ENCODE measurements around the gene SYT7. TPM values are rescaled to one million over a fixed set of nuclear protein-coding genes. Genes with fewer than 3 reads are reported as not detected.

SYT7 gene
- total and polyA plus RNA-seq, 7 experiments from 2014 or later: 0.08 to 0.44 TPM; not detected in 5

DNA sequence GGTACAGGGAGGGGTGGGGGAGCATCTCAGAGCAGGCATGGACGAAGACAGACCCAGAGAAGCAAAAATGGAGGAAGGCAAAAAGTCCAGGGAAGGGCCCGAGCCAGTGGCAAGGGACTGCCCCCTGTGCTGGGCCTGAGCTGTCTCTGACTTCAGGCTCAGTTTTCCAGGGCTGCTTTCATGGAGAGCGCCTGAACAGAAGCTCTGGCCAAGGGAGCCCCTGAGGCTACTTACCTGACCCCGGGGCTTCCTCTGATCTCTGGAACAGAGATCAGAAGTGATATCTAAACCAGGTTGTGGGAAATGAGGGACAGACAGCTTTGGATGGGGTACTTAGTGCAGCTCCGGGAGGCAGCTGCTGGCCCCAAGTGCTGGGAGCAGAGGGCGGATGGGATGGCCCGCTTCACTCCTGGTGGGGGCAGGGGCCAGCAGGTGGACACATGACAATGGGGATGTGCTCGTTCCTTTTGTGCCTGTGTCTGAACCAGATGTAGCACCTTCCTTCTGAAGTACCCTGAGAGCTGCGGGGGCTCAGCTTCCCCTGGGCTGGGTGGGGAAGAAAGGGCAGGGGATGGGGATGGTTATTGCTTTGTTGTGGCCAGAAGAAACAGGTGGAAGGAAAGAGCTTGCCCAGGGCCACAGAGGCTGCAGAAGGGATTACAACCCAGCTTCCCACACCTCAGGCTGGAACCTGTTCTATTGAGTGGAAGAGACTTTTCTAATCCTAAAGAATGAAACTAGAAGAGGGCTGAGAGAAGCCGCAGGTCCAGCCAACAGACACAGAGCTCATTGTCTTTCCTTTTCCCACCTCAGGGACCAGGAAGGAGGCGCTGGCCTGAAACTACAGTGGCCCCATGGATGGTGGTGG is 66.6 kb downstream of the SYT7 start:
- Histone ChIP-seq H3K4me3 (ENCODE audit: low read length) (no peak overlapping the region), H3K4me1 (ENCODE audit: control insufficient read depth in 2 of 2, insufficient read depth in 2 of 2, low read length in 2 of 2) (peaks cover 9 to 18% of the 10 kb centered on the region in 2 donors), H3K27me3 (ENCODE audit: control insufficient read depth in 2 of 2, insufficient read depth in 2 of 2, low read length in 2 of 2) (peaks cover 0 to 5% of the 10 kb centered on the region in 2 donors), H3K9me3 (ENCODE audit: control insufficient read depth in 2 of 3, low read length in 3 of 3) (no peaks in the 10 kb centered on the region), H3K27ac (ENCODE audit: low read depth, low read length) (no peak overlapping the region), H3K36me3 (ENCODE audit: control insufficient read depth in 2 of 3, insufficient read depth in 3 of 3, low read length in 3 of 3) (no peaks in the 10 kb centered on the region)
- CTCF ChIA-PET: interaction anchor here (1.8 kb wide), 1 partner anchor 36 kb away, joined by 7 read pairs; no protein-coding TSS in a partner anchor
- H3K4me1 Mint-ChIP-seq: peaks cover 8 to 13% (median 11%) of the 10 kb centered on the region in 7 donors
- peaks cover 0 to 1% (median 0%) of the 10 kb centered on the region in 11 donors for H3K9me3 Mint-ChIP-seq
- H3K27me3 Mint-ChIP-seq: peaks cover 25 to 57% (median 42%) of the 10 kb centered on the region in 5 donors
- H3K4me3 Mint-ChIP-seq: no peak overlapping the region
- intact Hi-C loops (cut with micrococcal nuclease): no loop called here
- ATAC-seq (no peak), DNase-seq (no peak)
- POLR2A ChIA-PET: no interaction called here
- no peak overlapping the region for H3K27ac Mint-ChIP-seq
- peaks cover 0 to 4% (median 0%) of the 10 kb centered on the region in 5 donors for H3K36me3 Mint-ChIP-seq

DNA sequence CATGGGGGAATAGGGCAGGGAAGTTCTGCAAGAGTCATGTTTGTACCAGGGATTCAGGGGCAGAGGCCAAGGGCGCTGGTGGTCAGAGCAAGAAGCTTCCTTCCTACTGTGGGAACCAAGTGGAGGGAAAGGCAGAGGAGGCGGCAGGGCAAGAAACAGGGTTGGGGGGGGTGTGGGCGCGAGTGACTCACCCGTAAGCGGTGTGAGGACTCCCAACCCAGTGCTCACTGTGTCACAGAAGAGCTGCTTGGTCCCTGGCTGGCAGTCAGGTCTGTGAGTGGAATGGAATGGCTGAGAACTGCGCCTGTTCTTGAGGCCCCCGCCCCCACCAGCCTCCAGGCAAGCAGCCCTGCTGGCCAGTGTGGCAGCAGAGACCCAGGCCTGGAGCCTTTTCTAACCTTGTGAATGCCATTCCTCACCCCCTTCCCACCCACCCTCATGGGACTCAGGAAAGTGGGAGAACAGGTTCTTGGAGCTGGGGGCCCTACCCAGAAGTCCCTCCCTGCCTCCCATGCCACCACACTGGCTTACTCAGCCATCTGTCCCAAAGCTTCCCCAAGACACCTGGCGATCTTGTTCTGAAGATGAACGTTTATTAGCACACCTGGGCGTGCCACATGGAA is 67.6 kb downstream of the SYT7 start:
- ATAC-seq (no peak), DNase-seq (no peak)
- no peak overlapping the region for H3K4me3 ChIP-seq (ENCODE audit: low read length)
- Mint-ChIP-seq H3K9me3 (peaks cover 0 to 1% (median 0%) of the 10 kb centered on the region in 11 donors), H3K4me1 (peaks cover 8 to 14% (median 11%) of the 10 kb centered on the region in 7 donors), H3K27ac (peak overlapping the region in 1 of 9 donors; percentile 56), H3K36me3 (peaks cover 0 to 4% (median 0%) of the 10 kb centered on the region in 5 donors), H3K27me3 (peaks cover 23 to 49% (median 41%) of the 10 kb centered on the region in 5 donors), H3K4me3 (no peak overlapping the region)
- H3K27me3 ChIP-seq (ENCODE audit: control insufficient read depth in 2 of 2, insufficient read depth in 2 of 2, low read length in 2 of 2): peaks cover 0 to 5% of the 10 kb centered on the region in 2 donors
- ChIA-PET CTCF (no interaction called here), POLR2A (no interaction called here)
- intact Hi-C loops (cut with micrococcal nuclease): no loop called here
- H3K36me3 ChIP-seq (ENCODE audit: control insufficient read depth in 2 of 3, insufficient read depth in 3 of 3, low read length in 3 of 3): no peaks in the 10 kb centered on the region
- peaks cover 9 to 18% of the 10 kb centered on the region in 2 donors for H3K4me1 ChIP-seq (ENCODE audit: control insufficient read depth in 2 of 2, insufficient read depth in 2 of 2, low read length in 2 of 2)
- H3K27ac ChIP-seq (ENCODE audit: low read depth, low read length): no peak overlapping the region
- H3K9me3 ChIP-seq (ENCODE audit: control insufficient read depth in 2 of 3, low read length in 3 of 3): no peaks in the 10 kb centered on the region

DNA sequence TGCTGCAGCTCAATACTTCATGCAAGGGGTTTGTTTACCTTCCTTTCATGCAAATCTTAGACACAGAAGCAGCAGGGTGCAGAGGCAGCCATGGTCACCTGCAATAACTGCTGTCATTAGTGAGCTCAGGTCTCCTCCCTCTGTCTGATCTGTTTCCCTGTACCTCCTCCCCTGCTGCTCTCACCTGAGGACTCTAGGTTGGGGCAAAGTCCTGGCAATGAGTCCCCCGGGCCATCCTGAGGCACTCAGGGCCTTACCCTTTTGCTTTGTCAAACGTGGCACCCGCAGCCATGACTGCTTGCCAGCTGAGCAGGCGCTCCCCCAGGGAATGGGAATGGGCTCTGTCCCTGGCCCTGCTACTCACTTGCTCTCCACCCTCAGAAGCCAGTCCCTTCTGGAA is 68.4 kb downstream of the SYT7 start:
- DNase-seq: no peak
- Mint-ChIP-seq H3K4me3 (peak overlapping the region in 1 of 10 donors; percentile 27), H3K27me3 (peaks cover 26 to 50% (median 43%) of the 10 kb centered on the region in 5 donors), H3K27ac (no peak overlapping the region), H3K36me3 (peaks cover 0 to 4% (median 0%) of the 10 kb centered on the region in 5 donors), H3K4me1 (peaks cover 8 to 21% (median 16%) of the 10 kb centered on the region in 7 donors), H3K9me3 (peaks cover 0 to 1% (median 0%) of the 10 kb centered on the region in 11 donors)
- intact Hi-C loops (cut with micrococcal nuclease): no loop called here
- no peak overlapping the region for H3K4me3 ChIP-seq (ENCODE audit: low read length)
- CTCF ChIA-PET: no interaction called here
- no peak overlapping the region for H3K27ac ChIP-seq (ENCODE audit: low read depth, low read length)
- POLR2A ChIA-PET: no interaction called here
- H3K4me1 ChIP-seq (ENCODE audit: control insufficient read depth in 2 of 2, insufficient read depth in 2 of 2, low read length in 2 of 2): peaks cover 9 to 18% of the 10 kb centered on the region in 2 donors
- no peaks in the 10 kb centered on the region for H3K36me3 ChIP-seq (ENCODE audit: control insufficient read depth in 2 of 3, insufficient read depth in 3 of 3, low read length in 3 of 3)
- no peaks in the 10 kb centered on the region for H3K9me3 ChIP-seq (ENCODE audit: control insufficient read depth in 2 of 3, low read length in 3 of 3)
- peaks cover 0 to 7% of the 10 kb centered on the region in 2 donors for H3K27me3 ChIP-seq (ENCODE audit: control insufficient read depth in 2 of 2, insufficient read depth in 2 of 2, low read length in 2 of 2)
- no peak for ATAC-seq

DNA sequence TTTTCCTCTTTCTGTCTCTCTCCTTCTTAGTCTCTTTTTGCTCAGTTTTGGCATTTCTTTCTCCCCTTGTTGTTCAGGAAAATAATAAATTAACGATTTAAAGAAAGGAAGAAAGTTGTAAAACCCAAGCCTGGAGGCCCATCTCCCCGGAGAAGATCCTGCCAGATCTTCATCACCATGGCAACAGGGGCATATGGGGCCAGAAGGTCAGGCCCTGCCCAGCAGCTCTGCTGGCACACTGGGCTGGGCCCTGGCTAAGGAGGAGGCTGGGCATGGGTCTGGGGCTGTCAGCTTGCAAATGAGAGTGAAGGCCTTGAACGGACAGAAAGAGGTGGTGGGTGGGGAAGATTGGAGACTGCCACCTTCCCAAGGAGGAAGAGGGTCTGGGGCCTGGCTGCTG is 69.5 kb downstream of the SYT7 start:
- Mint-ChIP-seq H3K4me1 (peaks cover under 1 to 13% (median 8%) of the 10 kb centered on the region in 7 donors), H3K36me3 (peaks cover 0 to 4% (median 0%) of the 10 kb centered on the region in 5 donors), H3K27ac (no peak overlapping the region), H3K4me3 (peak overlapping the region in 1 of 10 donors; percentile 62), H3K27me3 (peaks cover 24 to 48% (median 43%) of the 10 kb centered on the region in 5 donors), H3K9me3 (no peaks in the 10 kb centered on the region)
- Histone ChIP-seq H3K4me3 (ENCODE audit: low read length) (no peak overlapping the region), H3K36me3 (ENCODE audit: control insufficient read depth in 2 of 3, insufficient read depth in 3 of 3, low read length in 3 of 3) (no peaks in the 10 kb centered on the region), H3K9me3 (ENCODE audit: control insufficient read depth in 2 of 3, low read length in 3 of 3) (no peaks in the 10 kb centered on the region), H3K4me1 (ENCODE audit: control insufficient read depth in 2 of 2, insufficient read depth in 2 of 2, low read length in 2 of 2) (peaks cover under 1 to 9% of the 10 kb centered on the region in 2 donors), H3K27ac (ENCODE audit: low read depth, low read length) (no peak overlapping the region), H3K27me3 (ENCODE audit: control insufficient read depth in 2 of 2, insufficient read depth in 2 of 2, low read length in 2 of 2) (peaks cover 2 to 13% of the 10 kb centered on the region in 2 donors)
- ATAC-seq (no peak), DNase-seq (no peak)
- intact Hi-C loops (cut with micrococcal nuclease): no loop called here
- ChIA-PET POLR2A (no interaction called here), CTCF (no interaction called here)

DNA sequence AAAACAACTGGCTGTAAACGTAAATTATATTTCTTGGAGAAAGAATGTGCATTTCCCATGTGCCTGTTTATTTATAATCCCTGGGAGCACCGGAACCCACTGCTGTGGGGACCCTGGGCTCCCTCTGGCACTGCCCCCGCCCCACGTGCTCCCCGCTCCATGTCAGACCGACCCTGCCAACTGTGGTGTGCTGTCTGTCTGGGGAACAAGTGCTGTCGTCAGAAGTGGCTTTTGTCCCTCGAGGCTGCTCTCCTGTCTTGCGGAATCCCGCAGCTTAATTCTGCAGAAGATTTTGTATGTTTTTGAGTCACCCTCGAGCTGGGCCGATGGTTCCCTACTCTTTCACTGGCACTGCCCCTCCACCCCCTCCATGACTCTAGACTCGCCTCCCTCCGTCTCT is 69.9 kb downstream of the SYT7 start:
- Mint-ChIP-seq H3K9me3 (no peaks in the 10 kb centered on the region), H3K36me3 (peaks cover 0 to 4% (median 0%) of the 10 kb centered on the region in 5 donors), H3K27ac (no peak overlapping the region), H3K27me3 (peaks cover 27 to 52% (median 48%) of the 10 kb centered on the region in 5 donors), H3K4me3 (peak overlapping the region in 2 of 10 donors; percentile 59 to 62), H3K4me1 (peaks cover 0 to 13% (median 7%) of the 10 kb centered on the region in 7 donors)
- Histone ChIP-seq H3K4me1 (ENCODE audit: control insufficient read depth in 2 of 2, insufficient read depth in 2 of 2, low read length in 2 of 2) (peaks cover 0 to 8% of the 10 kb centered on the region in 2 donors), H3K9me3 (ENCODE audit: control insufficient read depth in 2 of 3, low read length in 3 of 3) (no peaks in the 10 kb centered on the region), H3K36me3 (ENCODE audit: control insufficient read depth in 2 of 3, insufficient read depth in 3 of 3, low read length in 3 of 3) (no peaks in the 10 kb centered on the region), H3K27ac (ENCODE audit: low read depth, low read length) (no peak overlapping the region), H3K4me3 (ENCODE audit: low read length) (no peak overlapping the region), H3K27me3 (ENCODE audit: control insufficient read depth in 2 of 2, insufficient read depth in 2 of 2, low read length in 2 of 2) (peaks cover 2 to 18% of the 10 kb centered on the region in 2 donors)
- intact Hi-C loops (cut with micrococcal nuclease): no loop called here
- ChIA-PET POLR2A (no interaction called here), CTCF (no interaction called here)
- no peak for DNase-seq
- ATAC-seq: no peak

DNA sequence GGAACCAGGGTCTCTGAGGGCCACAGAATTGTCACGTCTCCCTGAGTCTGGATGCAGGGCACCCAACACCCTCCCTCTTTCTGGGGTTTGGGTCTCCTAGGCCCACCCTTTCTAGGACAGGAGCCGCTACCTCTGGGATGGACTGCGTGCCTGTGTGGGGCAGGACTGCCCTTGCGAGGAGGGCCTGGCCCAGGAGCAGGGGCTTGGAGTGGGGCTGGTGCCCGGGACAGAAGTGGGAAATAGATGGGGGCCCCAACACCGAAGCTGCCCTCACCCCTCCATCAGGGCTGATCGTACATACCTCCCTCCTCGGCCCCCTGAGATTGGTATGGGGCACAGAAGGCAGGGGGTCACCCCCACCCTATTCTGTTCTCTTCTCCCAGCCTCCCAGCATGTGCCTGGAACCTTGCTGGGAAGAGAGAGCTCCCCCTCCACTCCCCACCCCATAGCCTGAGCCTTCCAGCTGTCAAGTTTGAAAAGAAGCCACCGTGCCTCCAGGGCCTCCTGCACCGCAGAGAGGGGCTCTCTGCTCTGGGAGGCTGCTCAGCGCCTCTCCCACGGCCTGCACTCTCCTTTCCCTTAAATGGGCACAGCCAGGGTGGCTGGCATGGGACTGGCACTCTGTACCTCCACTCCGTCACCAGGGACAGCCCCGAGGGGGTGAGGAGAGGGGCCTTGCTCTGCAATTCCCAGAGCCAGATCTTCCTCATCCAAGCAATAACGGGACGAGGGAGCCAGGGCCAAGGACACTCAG is 70.5 kb downstream of the SYT7 start:
- Mint-ChIP-seq H3K9me3 (no peaks in the 10 kb centered on the region), H3K27ac (peak overlapping the region in 1 of 9 donors; percentile 69), H3K27me3 (peaks cover 27 to 58% (median 51%) of the 10 kb centered on the region in 5 donors), H3K36me3 (peaks cover 0 to 4% (median 0%) of the 10 kb centered on the region in 5 donors), H3K4me1 (peaks cover 0 to 13% (median 7%) of the 10 kb centered on the region in 7 donors), H3K4me3 (peak overlapping the region in 6 of 10 donors; percentile 13 to 82 (median 36))
- ATAC-seq: no peak
- Histone ChIP-seq H3K4me3 (ENCODE audit: low read length) (no peak overlapping the region), H3K36me3 (ENCODE audit: control insufficient read depth in 2 of 3, insufficient read depth in 3 of 3, low read length in 3 of 3) (no peaks in the 10 kb centered on the region), H3K27me3 (ENCODE audit: control insufficient read depth in 2 of 2, insufficient read depth in 2 of 2, low read length in 2 of 2) (peaks cover 2 to 19% of the 10 kb centered on the region in 2 donors), H3K9me3 (ENCODE audit: control insufficient read depth in 2 of 3, low read length in 3 of 3) (no peaks in the 10 kb centered on the region), H3K27ac (ENCODE audit: low read depth, low read length) (no peak overlapping the region), H3K4me1 (ENCODE audit: control insufficient read depth in 2 of 2, insufficient read depth in 2 of 2, low read length in 2 of 2) (peaks cover 0 to 8% of the 10 kb centered on the region in 2 donors)
- intact Hi-C loops (cut with micrococcal nuclease): no loop called here
- CTCF ChIA-PET: no interaction called here
- POLR2A ChIA-PET: no interaction called here
- DNase-seq: no peak
